NOMO-1 treated with dmso at 0.1 percent for 144 hours (cell line): Measurements from ENCODE around the gene LAMC2.

Experiments
- DNase-seq: peaks from one replicate; lab custom pipeline; 2025; ENCODE audit not compliant: unreplicated experiment; lab: John Stamatoyannopoulos, UW

LAMC2 gene

DNA sequence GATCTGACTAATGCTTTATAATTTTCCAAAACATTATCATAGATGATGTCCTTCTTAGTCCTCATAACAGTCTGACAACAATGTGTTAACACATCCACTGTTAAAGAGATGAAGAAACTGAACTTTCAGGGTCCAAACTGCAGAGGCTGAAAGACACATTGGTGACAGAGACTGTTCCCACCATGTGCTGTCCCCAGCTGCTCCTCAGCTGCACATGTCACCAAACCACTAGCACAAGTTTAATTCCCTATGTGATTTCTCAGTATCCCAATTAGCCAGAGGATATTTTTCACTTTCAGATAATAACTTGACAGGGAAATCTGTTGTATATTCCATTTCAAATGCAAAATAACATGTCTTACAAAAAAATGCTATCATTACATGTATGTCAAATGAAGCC lies 24.6 kb downstream of the LAMC2 start:
- DNase-seq, result no peak

DNA sequence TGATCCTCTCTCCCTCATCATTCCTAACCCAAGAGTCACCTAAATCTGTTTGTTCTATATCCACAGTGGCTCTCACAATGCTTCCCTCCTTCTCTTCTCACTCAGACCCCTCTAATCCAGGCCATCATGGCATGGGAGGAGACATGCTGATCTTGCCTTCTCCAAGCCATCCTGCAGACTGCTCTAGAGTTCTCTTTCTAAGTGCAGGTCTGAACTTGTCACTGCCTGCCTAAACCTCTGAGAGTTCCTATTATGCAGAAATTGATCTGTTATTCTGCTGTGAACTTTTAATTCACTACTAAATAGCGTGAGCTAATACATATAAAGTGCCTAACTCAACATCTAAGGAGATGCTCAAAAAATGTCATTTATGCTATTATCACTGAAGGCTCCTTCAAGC lies 26.8 kb downstream of the LAMC2 start:
- no peak for DNase-seq

DNA sequence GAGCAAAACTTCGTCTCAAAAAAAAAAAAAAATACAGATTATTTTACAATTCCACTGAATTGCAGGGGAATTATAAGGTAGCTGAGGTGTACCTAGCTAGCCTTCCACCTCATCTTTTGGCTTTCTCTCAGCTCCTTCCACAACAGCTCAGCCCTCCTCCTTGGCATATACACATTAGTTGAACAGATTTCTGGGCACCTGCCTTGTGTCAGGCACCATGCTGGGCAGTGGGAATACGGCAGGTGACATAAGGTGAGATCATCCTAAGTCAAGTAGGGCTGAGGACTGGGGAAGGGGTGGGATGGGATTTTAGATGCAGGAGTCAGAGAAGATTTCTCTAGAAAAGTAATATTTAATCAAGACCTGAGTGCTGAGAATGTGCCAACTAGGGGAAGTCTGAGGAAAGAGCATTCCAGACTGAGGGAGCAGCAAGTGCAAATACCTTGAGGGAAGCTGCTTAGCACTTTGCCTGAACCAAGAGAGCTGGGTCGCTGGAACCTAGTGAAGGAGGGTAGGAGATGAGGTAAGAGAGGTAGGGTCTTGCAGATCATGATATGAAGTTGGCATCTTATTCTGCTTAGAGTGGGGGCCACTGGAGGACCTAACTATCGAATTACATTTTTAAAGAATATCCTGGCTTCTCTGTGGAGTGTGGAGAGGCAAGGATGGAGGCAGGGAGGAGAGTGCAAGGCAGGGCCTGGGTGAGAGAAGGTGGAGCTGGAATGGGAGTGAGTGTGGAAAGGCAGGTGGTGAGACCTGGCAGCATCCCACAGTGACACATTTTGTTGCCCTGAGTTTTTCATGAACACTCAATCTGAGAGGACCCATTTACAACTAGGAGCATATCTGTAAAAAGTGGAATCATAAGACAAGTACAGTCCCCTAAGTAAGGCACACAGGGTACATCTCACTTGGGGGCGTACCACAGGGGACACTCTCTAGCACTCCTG lies 28.2 kb downstream of the LAMC2 start:
- no peak for DNase-seq

DNA sequence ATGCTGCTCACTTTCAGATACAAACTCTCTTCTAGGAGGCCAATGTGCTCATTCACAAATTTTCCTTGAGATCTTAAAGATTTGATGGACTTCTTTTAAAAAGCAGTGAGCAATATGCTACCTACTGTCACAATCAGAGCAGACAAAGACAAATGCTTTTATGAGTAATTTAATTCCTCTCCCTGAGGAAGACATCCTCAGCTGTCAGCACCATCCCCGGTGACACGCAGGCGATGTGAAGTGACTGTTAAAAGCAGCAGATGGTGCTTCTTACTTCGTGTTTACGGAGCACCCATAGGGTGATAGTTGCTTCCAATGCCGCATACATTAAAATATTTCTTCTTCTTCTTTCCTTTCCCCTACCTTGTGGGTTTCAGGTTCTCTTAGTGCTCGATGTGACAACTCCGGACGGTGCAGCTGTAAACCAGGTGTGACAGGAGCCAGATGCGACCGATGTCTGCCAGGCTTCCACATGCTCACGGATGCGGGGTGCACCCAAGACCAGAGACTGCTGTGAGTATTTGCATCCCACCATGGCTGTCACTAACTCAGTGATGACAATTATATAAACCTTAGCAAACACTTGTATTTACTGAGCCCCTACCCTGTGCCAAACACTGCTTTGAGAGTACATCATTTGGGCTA lies 29.1 kb downstream of the LAMC2 start:
- no peak for DNase-seq

DNA sequence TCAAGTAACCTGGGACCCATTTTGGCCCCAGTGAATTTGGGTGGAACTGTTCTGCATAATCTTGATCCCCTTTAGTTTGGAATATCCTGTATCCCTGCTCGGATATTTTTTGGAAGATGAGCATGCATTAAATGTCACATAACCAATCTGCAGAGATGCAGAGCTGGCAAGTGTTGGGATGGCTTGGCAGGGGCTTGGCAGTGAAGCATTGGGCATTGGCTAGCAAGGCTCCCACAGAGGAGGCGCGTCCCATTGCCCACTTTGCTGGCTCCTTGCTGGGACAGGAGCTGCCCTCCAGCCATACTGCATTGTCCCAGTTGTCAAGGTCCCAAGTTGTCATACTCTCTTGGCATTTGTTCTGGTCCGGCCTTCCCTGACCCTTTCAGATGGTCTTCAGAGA lies 29.9 kb downstream of the LAMC2 start:
- no peak for DNase-seq

DNA sequence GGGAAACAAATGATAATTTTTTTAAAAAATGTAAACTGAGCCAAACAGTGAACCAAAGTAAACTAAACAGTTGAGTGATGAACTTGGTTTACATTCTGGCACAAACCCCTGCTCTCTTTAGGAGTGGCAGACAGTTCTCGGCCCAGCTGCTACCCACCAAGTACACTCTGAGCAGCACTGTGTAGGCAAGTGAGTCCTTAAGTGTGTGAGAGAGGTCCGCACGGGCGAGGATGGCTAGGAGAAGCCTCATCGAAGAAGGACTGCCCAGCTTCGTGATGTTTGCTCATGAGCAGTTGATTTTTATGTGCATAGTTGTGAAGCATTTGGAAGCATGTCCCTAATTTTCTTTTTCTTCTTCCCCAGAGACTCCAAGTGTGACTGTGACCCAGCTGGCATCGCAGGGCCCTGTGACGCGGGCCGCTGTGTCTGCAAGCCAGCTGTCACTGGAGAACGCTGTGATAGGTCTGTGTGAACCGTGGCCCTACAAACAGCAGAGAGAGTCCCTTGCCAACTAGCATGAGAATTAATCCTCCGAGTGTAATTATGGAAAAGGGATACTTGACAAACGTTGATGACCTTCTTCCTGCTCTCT lies 32.1 kb downstream of the LAMC2 start:
- DNase-seq, result no peak

DNA sequence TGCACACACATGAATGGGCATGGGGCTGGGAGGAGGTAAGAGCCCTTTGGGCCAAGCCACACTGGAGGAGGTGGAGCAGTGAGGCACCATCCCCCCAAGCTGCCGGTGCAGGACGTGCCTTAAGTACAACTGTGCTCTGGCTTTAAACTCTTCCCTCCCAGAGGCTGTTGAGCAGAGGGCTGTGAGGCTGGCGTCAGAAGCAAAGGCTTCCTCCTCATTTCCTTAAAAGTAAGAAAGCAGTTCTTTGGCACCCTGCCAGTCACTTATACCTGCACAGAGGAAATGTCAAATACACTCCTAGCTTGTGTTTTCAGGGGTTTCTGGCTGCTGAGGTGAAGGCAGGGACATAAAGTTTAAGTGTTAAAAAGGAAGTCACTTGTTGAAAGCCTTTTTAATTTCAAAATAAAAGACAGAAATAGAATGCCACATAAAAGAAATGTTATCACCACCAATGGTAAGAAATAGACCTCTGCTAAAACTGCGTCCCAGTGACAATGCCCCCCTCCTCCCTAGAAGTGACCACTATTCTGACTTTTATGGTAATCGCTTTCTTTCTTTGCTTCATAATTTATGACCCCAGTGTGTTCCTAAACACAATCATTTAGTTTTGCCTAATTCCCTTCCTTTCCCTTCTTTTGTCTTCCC lies 33.0 kb downstream of the LAMC2 start:
- no peak for DNase-seq

DNA sequence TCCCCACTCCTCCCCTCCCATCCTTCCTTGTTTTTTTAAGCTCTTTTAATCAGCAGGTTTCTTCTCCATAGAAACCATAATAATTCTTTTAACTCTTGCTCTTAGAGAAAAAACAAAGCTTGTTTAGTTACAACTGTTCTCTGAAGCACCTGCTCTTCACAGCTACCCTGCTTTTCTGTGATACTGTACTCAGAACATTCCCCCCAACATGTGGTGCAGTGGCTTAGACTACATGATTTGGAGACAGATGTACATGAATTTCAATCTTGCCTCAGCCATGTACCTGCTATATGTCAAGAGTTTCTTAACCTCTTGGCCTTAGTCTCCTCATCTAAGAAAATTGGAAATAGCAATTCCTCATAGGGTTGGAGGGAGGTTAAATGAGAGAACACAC lies 33.5 kb downstream of the LAMC2 start:
- DNase-seq, result no peak

DNA sequence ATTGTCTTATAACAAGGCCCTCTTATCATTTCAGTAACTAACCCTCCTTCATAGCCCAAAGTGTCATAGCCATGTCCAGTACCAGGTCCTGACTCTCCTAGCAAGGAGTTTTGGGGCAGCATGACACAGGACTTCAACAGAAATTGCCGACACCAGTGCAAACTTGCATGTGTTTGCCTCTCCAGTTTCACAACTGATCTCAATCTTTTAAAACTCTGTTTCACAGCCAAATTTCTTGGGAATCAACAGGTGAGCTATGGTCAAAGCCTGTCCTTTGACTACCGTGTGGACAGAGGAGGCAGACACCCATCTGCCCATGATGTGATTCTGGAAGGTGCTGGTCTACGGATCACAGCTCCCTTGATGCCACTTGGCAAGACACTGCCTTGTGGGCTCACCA lies 36.8 kb downstream of the LAMC2 start:
- DNase-seq, result no peak

DNA sequence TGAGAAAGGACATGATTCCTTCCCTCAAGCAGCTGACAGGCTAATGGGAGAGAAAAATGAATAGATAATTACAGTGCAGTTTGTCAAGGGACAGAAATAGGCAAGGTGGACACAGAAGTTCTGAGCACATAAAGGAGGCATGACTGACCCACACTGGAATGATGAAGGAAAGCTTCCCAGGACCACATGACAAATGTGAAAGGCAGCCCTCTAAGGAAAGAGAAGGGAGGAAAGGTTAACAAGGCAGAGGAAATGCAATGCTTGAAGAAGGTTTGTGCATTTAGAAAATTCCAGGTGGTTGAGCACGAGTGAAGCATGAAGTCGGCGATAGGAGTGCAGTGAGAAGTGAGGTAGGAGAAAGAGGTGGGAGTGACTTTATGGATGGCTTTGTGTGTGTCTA lies 37.4 kb downstream of the LAMC2 start:
- DNase-seq, result no peak

DNA sequence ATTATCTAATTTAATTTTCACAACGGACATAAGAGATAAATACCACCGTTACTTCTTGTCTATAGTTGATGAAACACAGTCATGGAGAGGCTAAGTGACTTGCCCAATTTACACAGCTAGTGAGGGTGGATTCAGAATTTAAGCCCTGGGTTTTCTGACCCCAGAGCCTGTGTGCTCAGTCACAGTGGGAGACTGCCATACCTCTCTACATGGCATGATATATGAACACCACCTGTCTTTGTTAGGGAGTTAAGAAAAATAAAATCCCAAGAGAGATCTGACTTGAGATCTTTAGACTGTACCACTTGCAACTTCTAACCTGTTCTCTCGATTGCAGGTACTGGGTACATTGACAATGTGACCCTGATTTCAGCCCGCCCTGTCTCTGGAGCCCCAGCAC lies 40.3 kb downstream of the LAMC2 start:
- no peak for DNase-seq

DNA sequence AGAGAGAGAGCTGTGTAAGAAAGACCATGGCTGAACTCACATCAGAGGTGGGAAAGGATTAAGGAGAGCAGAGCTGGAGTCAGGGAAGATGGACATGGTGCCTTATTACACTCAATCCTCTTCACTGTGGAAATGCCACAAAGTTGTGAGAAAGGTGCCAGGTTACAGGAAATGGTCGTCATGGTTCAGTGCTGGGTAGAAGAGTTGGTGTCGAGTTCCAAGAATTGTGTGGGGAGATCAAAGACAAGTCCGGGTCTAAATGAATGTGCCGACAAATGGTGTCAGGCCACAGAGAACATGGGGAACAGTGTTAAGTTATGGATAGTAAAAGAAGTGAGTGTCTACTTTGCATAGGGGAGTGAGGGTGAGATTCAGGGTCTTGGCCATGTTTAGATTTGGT lies 40.9 kb downstream of the LAMC2 start:
- no peak for DNase-seq

DNA sequence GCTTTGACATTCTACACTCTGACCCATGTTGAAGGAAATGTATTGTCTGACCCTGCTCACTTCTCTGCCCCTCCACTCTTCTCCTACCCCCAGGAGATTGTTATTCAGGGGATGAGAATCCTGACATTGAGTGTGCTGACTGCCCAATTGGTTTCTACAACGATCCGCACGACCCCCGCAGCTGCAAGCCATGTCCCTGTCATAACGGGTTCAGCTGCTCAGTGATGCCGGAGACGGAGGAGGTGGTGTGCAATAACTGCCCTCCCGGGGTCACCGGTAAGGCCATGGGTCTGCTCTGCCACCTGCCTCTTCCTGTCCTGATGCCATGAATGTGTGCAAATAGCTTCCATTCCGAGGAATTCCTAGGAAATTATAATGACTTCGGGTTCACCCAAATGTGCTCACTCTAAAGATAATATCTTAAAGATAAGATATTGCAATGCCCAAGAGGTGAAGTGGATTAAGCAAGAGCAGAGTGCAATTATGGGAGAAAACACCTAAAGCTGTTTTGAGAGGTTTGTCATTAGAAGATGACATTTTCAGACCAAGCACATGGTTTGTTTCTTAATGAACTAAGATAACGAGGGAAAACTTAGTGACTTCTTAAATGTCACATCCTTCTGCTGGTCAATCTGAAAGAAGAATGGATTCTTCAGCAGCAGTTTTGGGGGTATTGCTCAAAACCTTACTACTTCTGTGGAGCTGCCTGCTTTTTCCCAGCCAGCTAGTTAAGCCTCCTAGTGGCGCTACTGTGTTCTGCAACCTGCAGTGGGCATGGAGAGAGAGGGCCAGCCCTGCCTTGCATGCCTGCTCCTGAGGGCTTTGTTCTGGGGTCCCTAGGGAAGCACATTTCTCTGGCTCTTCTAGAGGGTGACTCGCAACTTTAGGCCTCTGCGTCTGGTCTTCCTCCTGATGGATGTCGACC lies 41.6 kb downstream of the LAMC2 start:
- DNase-seq, result peak; percentile 17

DNA sequence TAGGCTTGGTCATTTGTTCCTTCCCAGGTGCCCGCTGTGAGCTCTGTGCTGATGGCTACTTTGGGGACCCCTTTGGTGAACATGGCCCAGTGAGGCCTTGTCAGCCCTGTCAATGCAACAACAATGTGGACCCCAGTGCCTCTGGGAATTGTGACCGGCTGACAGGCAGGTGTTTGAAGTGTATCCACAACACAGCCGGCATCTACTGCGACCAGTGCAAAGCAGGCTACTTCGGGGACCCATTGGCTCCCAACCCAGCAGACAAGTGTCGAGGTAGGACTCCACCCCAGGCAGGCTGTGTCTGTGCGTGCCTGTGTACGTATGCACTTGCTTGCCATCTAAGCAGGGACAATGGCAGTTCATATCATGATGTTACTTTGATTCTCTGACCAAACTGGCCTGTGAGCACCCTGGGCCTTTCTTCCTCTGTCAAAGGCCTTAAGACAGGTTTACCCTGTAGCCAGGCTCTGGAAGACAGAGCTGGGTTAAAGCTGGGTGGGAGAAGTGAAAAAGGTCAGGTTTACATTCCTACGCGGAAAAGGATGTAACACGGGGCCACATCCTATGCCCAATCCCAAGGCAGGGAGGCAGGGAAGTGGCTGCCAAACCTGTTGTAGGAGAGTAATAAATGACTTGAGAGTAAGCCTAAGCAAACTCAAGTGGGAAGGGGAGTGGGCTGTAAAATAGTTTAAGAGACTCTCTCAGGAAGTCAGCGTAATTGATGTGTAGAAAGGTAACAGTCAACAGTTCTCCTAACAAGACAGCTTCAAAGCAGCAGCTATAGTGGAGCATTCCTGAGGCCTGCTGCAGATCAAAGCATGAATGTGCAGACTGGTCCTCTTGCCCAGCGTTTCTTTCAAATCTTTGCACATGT lies 42.5 kb downstream of the LAMC2 start:
- no peak for DNase-seq

DNA sequence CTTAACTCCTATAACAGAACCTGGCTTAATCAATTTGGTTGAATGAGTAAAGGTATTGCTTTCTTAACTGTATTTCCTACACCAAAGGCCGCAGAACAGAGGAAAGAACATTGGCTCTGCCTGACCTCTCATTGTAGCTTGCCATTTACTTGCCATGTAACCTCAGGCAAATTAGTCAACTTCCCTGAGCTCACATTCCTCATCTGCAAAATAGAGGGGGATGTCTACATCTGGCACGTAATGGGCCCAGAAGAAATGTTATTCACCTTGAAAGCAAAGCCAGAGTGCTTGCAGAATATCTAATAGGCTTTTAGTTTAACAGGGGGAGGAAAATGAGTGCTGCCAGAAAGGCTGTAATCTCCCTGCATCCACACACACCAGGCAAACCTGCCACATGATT lies 44.3 kb downstream of the LAMC2 start:
- DNase-seq, result no peak

DNA sequence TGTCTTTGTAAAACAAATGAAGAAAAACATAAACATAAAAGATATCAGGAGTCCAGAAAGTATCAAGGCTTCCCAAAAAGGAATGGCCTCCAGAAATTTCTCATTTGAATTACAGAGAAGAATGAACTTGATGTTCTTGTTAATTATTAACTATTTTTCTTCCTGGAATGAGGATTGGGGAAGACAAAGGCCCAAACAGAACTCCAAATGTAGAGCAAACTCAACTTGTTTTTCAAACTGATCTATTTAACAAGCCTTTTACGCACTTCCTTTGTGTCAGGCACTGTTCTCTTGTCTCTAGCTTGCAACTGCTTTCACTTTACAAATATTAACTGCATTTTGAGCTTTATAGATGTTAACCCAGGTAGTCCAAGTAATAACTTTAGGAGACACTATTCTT lies 45.5 kb downstream of the LAMC2 start:
- DNase-seq, result no peak

DNA sequence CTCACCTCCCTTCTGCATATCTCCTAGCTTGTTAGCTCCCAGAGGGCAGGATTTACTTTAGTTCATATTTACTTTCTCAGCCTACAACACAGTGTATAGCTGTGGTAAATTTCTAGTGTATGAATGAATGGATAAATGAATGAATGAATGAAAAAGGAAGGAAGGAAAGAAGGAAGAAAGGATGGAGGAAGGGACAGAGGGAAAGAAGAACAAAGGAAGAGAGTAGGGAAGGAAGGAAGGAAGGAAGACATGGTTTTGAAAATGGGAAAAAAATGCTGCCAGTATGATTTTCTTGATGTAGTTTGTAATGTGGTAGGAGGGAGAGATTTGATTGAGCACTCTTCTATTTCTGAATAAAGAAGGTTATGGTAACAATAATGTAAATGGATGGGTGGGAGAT lies 47.0 kb downstream of the LAMC2 start:
- DNase-seq, result no peak

DNA sequence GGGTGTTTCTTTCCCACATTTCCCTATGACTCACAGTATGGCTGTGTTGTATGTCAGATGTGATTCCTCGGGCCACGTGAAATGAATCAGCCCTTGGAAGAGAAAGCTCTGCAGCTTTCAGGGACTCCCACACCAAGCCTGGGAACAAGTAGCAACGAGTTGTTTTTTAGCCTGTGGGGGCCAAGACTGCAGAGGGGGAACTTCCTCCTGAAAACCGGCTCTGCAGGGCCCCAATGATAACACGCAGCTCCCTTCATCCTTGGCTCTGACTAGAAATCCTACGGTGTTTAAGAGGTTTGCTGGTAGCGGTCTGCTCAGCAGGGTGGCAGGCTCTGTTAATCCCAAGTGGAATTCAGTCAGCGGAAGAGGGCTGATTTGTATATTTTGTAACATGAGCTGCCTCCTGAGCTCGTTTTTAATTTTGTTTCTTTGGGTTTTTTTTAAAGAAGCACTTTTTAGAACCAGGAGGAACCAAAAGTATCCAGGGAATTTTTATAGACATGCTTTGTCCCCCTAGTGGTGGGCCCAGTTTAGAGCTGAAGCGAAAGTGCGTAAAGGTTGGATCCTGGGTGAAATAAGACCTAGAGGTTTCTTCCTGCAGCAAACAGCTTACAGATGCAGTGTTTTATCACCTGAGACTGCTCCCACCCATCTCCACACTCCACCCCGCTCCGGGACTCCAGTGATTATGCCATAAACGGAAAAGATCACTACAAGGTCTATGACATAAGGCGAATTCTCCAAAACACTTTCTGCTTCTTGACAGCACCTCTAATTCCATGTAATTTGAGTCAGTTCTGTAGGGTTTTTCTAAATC lies 48.8 kb downstream of the LAMC2 start:
- no peak for DNase-seq

DNA sequence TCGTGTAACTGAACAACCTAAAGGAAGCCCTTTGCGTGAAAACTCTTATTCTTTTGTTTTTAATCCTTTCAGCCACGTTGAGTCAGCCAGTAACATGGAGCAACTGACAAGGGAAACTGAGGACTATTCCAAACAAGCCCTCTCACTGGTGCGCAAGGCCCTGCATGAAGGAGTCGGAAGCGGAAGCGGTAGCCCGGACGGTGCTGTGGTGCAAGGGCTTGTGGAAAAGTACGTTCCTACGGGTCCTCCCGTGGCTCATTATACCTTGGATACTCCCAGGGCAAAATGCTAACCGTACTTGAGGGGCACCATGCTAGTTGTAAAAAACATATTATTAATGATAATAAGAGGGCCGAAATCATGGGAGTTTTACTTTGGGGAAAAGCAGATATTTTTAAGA lies 49.4 kb downstream of the LAMC2 start:
- DNase-seq, result no peak
